Measurements from ENCODE around the gene BMPR2.
"Not testable (repeated sequence)": the region's sequence is repeated elsewhere in the genome, so short reads cannot be mapped to it uniquely, and the experiment has no call there.

BMPR2 gene

GRCh38 chr2:202373490-202373889 lies 2.6 kb upstream of the BMPR2 start:
- no peak for TF ChIP-seq CTCF (IDR thresholded peaks at IDR 0.05; ENCODE audit: control insufficient read depth, extremely low read depth, insufficient read depth)
- no peak for DNase-seq (ENCODE audit: low read depth)
- H3K4me3 ChIP-seq (ENCODE audit: low read depth, low read length) = no peak overlapping the region

DNA sequence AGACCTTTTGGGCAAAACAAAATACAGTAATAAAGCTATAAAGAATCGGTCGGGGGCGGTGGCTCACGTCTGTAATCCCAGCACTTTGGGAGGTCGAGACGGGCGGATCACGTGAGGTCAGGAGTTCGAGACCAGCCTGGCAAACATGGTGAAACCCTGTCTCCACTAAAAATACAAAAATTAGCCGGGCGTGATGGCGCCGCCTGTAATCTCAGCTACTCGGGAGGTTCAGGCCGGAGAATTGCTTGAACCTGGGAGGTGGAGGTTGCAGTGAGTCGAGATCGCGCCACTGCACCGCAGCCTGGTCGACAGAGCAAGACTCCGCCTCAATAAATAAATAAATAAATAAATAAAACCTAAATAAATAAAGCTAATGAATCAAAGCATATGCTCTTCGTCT lies 1.7 kb upstream of the BMPR2 start:
- DNase-seq (ENCODE audit: low read depth); H3K4me3 ChIP-seq (ENCODE audit: low read depth, low read length): not testable (repeated sequence)

- DNase-seq (ENCODE audit: low read depth) = no peak
- TF ChIP-seq CTCF (IDR thresholded peaks at IDR 0.05; ENCODE audit: control insufficient read depth, extremely low read depth, insufficient read depth) = no peak
- H3K4me3 ChIP-seq (ENCODE audit: low read depth, low read length) = peak overlapping the region; percentile 85
Observed at GRCh38 chr2:202375033-202375608, 1.0 kb upstream of the BMPR2 start.

DNA sequence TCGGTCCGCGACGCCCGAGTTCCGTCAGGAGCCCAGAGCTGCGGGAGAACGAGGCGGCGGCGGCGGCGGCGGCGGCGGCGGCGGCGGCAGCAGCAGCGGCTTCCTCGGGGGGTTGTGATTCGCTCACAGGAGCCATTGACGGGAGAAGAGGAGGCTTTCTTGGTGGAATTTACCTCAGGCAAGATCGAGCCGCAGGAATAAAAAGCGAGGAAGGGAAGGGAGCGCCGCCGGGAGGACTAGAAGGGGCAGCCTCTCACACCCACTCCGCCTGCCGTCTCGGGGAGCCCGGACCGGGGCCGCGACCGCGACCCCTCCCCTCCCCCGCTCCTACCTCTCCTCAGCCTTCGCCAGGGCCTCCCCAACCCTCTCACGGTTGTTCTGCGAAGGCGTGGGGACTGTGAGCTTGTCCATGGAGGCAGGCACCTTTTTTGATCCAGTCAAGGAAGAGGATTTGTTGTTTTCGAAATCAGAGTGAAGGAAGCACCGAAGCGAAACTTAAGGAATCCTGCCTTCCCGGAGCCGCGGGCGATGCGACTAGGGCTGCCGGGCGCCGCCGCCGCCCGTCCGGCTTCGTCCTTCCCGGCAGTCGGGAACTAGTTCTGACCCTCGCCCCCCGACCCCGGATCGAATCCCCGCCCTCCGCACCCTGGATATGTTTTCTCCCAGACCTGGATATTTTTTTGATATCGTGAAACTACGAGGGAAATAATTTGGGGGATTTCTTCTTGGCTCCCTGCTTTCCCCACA lies 506 bp downstream of the BMPR2 start:
- H3K4me3 ChIP-seq (ENCODE audit: low read depth, low read length) = peak overlapping the region; percentile 85
- no peak for DNase-seq (ENCODE audit: low read depth)
- TF ChIP-seq CTCF (IDR thresholded peaks at IDR 0.05; ENCODE audit: control insufficient read depth, extremely low read depth, insufficient read depth) = no peak

GRCh38 chr2:202377207-202377761 lies 1.2 kb downstream of the BMPR2 start:
- no peak for DNase-seq (ENCODE audit: low read depth)
- no peak for TF ChIP-seq CTCF (IDR thresholded peaks at IDR 0.05; ENCODE audit: control insufficient read depth, extremely low read depth, insufficient read depth)
- peak overlapping the region; percentile 85 for H3K4me3 ChIP-seq (ENCODE audit: low read depth, low read length)

GRCh38 chr2:202378001-202378400 lies 1.9 kb downstream of the BMPR2 start:
- peak overlapping the region; percentile 85 for H3K4me3 ChIP-seq (ENCODE audit: low read depth, low read length)
- TF ChIP-seq CTCF (IDR thresholded peaks at IDR 0.05; ENCODE audit: control insufficient read depth, extremely low read depth, insufficient read depth) = no peak
- DNase-seq (ENCODE audit: low read depth) = no peak

- no peak for DNase-seq (ENCODE audit: low read depth)
- no peak for TF ChIP-seq CTCF (IDR thresholded peaks at IDR 0.05; ENCODE audit: control insufficient read depth, extremely low read depth, insufficient read depth)
- H3K4me3 ChIP-seq (ENCODE audit: low read depth, low read length) = peak overlapping the region; percentile 85
Observed at GRCh38 chr2:202378662-202379358, 2.7 kb downstream of the BMPR2 start.
